Measurements from ENCODE around the gene PHLDA2. TPM values are rescaled to one million over a fixed set of nuclear protein-coding genes. Genes with fewer than 3 reads are reported as not detected.

Gene PHLDA2
- total RNA-seq, 1 experiment from 2014 or later, result 101 TPM

- H3K4me3 ChIP-seq (ENCODE audit: low read length), result no peak overlapping the region
- no peaks in the 10 kb centered on the region for H3K4me1 ChIP-seq (ENCODE audit: insufficient read depth, low read length)
- H2AFZ ChIP-seq (ENCODE audit: low read length), result no peak overlapping the region
- DNase-seq (no peak), ATAC-seq (no peak)
- no peak overlapping the region for H3K9ac ChIP-seq (ENCODE audit: low read length)
- H3K9me3 ChIP-seq (ENCODE audit: low read length), result no peaks in the 10 kb centered on the region
- no TSS peak for BruUV-seq (replicated peaks)
- POLR2A ChIA-PET (ENCODE audit: unreplicated experiment), result no interaction called here
- intact Hi-C loops (cut with micrococcal nuclease), result no loop called here
- no peak for TF ChIP-seq EZH2 (IDR thresholded peaks at IDR 0.05; ENCODE audit: low read length, unreplicated experiment)
- no peak for TF ChIP-seq EZH2phosphoT487 (IDR thresholded peaks at IDR 0.05; ENCODE audit: borderline replicate concordance, low read length)
- TF ChIP-seq CTCF (conservative IDR thresholded peaks at IDR 0.05; ENCODE audit: low read depth, low read length), result no peak
- H3F3A ChIP-seq (ENCODE audit: low read length, unreplicated experiment), result no peaks in the 10 kb centered on the region
- CTCF ChIA-PET, result no interaction called here
- no peaks in the 10 kb centered on the region for H4K20me1 ChIP-seq (ENCODE audit: low read length)
- H3K27ac ChIP-seq (ENCODE audit: low read length), result no peak overlapping the region
- H3K9me2 ChIP-seq (replicated peaks; ENCODE audit: low read length), result no peaks in the 10 kb centered on the region
- no peak overlapping the region for H3K4me2 ChIP-seq (ENCODE audit: low read length)
- H3K27me3 ChIP-seq (ENCODE audit: low read length), result no peaks in the 10 kb centered on the region
- peaks cover 87% of the 10 kb centered on the region for H3K36me3 ChIP-seq (ENCODE audit: low read depth, low read length)
- H3K79me2 ChIP-seq (ENCODE audit: low read length), result no peaks in the 10 kb centered on the region; the same call in 1 of the 2 replicates
Measured at GRCh38 chr11:2958251-2958650, 29.0 kb upstream of the PHLDA2 start.

GRCh38 chr11:2955906-2956476 is 26.8 kb upstream of the PHLDA2 start:
- no peaks in the 10 kb centered on the region; the same call in 1 of the 2 replicates for H4K20me1 ChIP-seq (ENCODE audit: low read length)
- peaks cover 11% of the 10 kb centered on the region for H3K4me1 ChIP-seq (ENCODE audit: insufficient read depth, low read length)
- H3K79me2 ChIP-seq (ENCODE audit: low read length), result no peaks in the 10 kb centered on the region; the same call in 1 of the 2 replicates
- no peak overlapping the region for H3K4me3 ChIP-seq (ENCODE audit: low read length)
- peaks cover 3% of the 10 kb centered on the region for H3F3A ChIP-seq (ENCODE audit: low read length, unreplicated experiment)
- no peak overlapping the region for H2AFZ ChIP-seq (ENCODE audit: low read length)
- POLR2A ChIA-PET (ENCODE audit: unreplicated experiment), result interaction anchor here (0.7 kb wide), 1 partner anchor 16 kb away, joined by 3 read pairs; no protein-coding TSS in a partner anchor
- no peaks in the 10 kb centered on the region for H3K9me2 ChIP-seq (replicated peaks; ENCODE audit: low read length)
- no peaks in the 10 kb centered on the region for H3K27me3 ChIP-seq (ENCODE audit: low read length)
- BruUV-seq (replicated peaks), result no TSS peak
- TF ChIP-seq CTCF (conservative IDR thresholded peaks at IDR 0.05; ENCODE audit: low read depth, low read length) (0 out of 2 replicates have a peak, but pooled peaks have one; percentile 9), EZH2 (IDR thresholded peaks at IDR 0.05; ENCODE audit: low read length, unreplicated experiment) (no peak)
- CTCF ChIA-PET, result no interaction called here
- no peak overlapping the region for H3K4me2 ChIP-seq (ENCODE audit: low read length)
- H3K9me3 ChIP-seq (ENCODE audit: low read length), result no peaks in the 10 kb centered on the region
- ATAC-seq (no peak), DNase-seq (no peak)
- H3K9ac ChIP-seq (ENCODE audit: low read length), result no peak overlapping the region
- peaks cover 90% of the 10 kb centered on the region for H3K36me3 ChIP-seq (ENCODE audit: low read depth, low read length)
- no peak overlapping the region for H3K27ac ChIP-seq (ENCODE audit: low read length)
- intact Hi-C loops (cut with micrococcal nuclease), result no loop called here

- intact Hi-C loops (cut with micrococcal nuclease), result no loop called here
- Histone ChIP-seq H3K4me1 (ENCODE audit: insufficient read depth, low read length) (peaks cover 11% of the 10 kb centered on the region), H3K9me3 (ENCODE audit: low read length) (no peaks in the 10 kb centered on the region), H2AFZ (ENCODE audit: low read length) (no peak overlapping the region), H3K36me3 (ENCODE audit: low read depth, low read length) (peaks cover 94% of the 10 kb centered on the region), H3K4me2 (ENCODE audit: low read length) (no peak overlapping the region), H3K27ac (ENCODE audit: low read length) (no peak overlapping the region), H3K9ac (ENCODE audit: low read length) (no peak overlapping the region), H3K27me3 (ENCODE audit: low read length) (no peaks in the 10 kb centered on the region), H4K20me1 (ENCODE audit: low read length) (no peaks in the 10 kb centered on the region; the same call in 1 of the 2 replicates), H3F3A (ENCODE audit: low read length, unreplicated experiment) (peaks cover 3% of the 10 kb centered on the region), H3K79me2 (ENCODE audit: low read length) (no peaks in the 10 kb centered on the region), H3K4me3 (ENCODE audit: low read length) (no peak overlapping the region), H3K9me2 (replicated peaks; ENCODE audit: low read length) (no peaks in the 10 kb centered on the region)
- ChIA-PET POLR2A (ENCODE audit: unreplicated experiment) (no interaction called here), CTCF (no interaction called here)
- no peak for TF ChIP-seq EZH2 (IDR thresholded peaks at IDR 0.05; ENCODE audit: low read length, unreplicated experiment)
- TF ChIP-seq EZH2phosphoT487 (IDR thresholded peaks at IDR 0.05; ENCODE audit: borderline replicate concordance, low read length), result no peak
- no peak for TF ChIP-seq CTCF (conservative IDR thresholded peaks at IDR 0.05; ENCODE audit: low read depth, low read length)
- ATAC-seq (no peak), DNase-seq (no peak)
- BruUV-seq (replicated peaks), result no TSS peak
Measured at GRCh38 chr11:2954263-2954662, 25.0 kb upstream of the PHLDA2 start.
